Neural cell (in vitro differentiated cells): ENCODE data around the gene PRSS53. TPM values are rescaled to one million over a fixed set of nuclear protein-coding genes. Genes with fewer than 3 reads are reported as not detected.
A peak's percentile ranks its signal among the peaks of the same experiment; 100 is the strongest.

Experiments
- H2AFZ ChIP-seq: fragments of 200-600, 300-800 bp; sonication (generic), shearing (Covaris generic); 2 replicates; pipeline ENCODE4 v1.6.0; 2014; ENCODE audit warnings: low read depth, mild to moderate bottlenecking, antibody characterized with exemption, low read length, moderate library complexity
- H3F3A ChIP-seq: fragments of 200-600 bp; shearing (Covaris generic); 2 replicates; pipeline ENCODE4 v1.6.1; 2016; ENCODE audit warnings: mild to moderate bottlenecking, moderate library complexity, mixed read lengths, antibody characterized with exemption, low read length; ENCODE audit not compliant: insufficient read depth, poor library complexity, severe bottlenecking
- H3K27ac ChIP-seq: fragments of 200-600, 300-800 bp; sonication (generic), shearing (Covaris generic); 2 replicates; pipeline ENCODE4 v1.5.1; 2014; ENCODE audit warnings: mild to moderate bottlenecking, low read length, moderate library complexity
- H3K27me3 ChIP-seq: fragments of 300-800, 200-600 bp; sonication (generic), shearing (Covaris generic); 2 replicates; pipeline ENCODE4 v1.6.0; 2014; ENCODE audit warnings: mild to moderate bottlenecking, low read depth, low read length, moderate library complexity; ENCODE audit not compliant: insufficient read depth
- H3K36me3 ChIP-seq: fragments of 300-800, 200-600 bp; sonication (generic), shearing (Covaris generic); 2 replicates; pipeline ENCODE4 v1.5.1; 2014; ENCODE audit warnings: mild to moderate bottlenecking, antibody characterized with exemption, low read length, moderate library complexity; ENCODE audit not compliant: insufficient read depth
- H3K4me2 ChIP-seq: fragments of 300-800, 200-600 bp; sonication (generic), shearing (Covaris generic); 2 replicates; pipeline ENCODE4 v1.6.0; 2014; ENCODE audit warnings: mild to moderate bottlenecking, low read length
- H3K4me3 ChIP-seq: fragments of 300-800, 200-600 bp; sonication (generic), shearing (Covaris generic); 2 replicates; pipeline ENCODE4 v1.5.1; 2014; ENCODE audit warnings: mild to moderate bottlenecking, low read length, moderate library complexity
- H3K79me2 ChIP-seq: fragments of 200-600 bp; shearing (Covaris generic); replicated peaks from 2 replicates; pipeline ENCODE4 v1.6.0; 2014; ENCODE audit warnings: mild to moderate bottlenecking, low read length, moderate library complexity; ENCODE audit not compliant: insufficient read depth
- H3K9ac ChIP-seq: fragments of 300-800, 200-600 bp; sonication (generic), shearing (Covaris generic); 2 replicates; pipeline ENCODE4 v1.6.1; 2016; ENCODE audit warnings: mild to moderate bottlenecking, low read length, mixed read lengths
- H3K9me2 ChIP-seq: fragments of 200-600 bp; shearing (Covaris generic); 2 replicates; pipeline ENCODE4 v1.6.1; 2016; ENCODE audit warnings: mild to moderate bottlenecking, low read length, mixed read lengths; ENCODE audit not compliant: insufficient read depth
- H3K9me3 ChIP-seq: fragments of 200-600, 300-800 bp; sonication (generic), shearing (Covaris generic); 2 replicates; pipeline ENCODE4 v1.6.1; 2016; ENCODE audit warnings: mild to moderate bottlenecking, mixed run types, low read length, moderate library complexity, mixed read lengths
- H4K20me1 ChIP-seq: fragments of 200-600 bp; shearing (Covaris generic); 2 replicates; pipeline ENCODE4 v1.6.1; 2016; ENCODE audit warnings: mild to moderate bottlenecking, mixed run types; ENCODE audit not compliant: insufficient read depth
- EP300 ChIP-seq: fragments of 450-650 bp; conservative IDR thresholded peaks from 2 replicates; pipeline ENCODE4 v1.6.1; 2014; ENCODE audit warnings: antibody characterized with exemption, mild to moderate bottlenecking, moderate library complexity; ENCODE audit not compliant: poor library complexity, severe bottlenecking
- EZH2 ChIP-seq: fragments of 200-600, 300-800 bp; shearing (Covaris generic), sonication (generic); IDR thresholded peaks from 2 replicates; pipeline ENCODE4 v1.6.1; 2014; ENCODE audit warnings: antibody characterized with exemption, low read length, borderline replicate concordance, mild to moderate bottlenecking; ENCODE audit not compliant: insufficient read depth, poor library complexity, severe bottlenecking
- MXI1 ChIP-seq: fragments of 450-650 bp; conservative IDR thresholded peaks from 2 replicates; pipeline ENCODE4 v1.6.1; 2014; ENCODE audit warnings: antibody characterized with exemption, mild to moderate bottlenecking; ENCODE audit not compliant: poor library complexity, severe bottlenecking
- POLR2AphosphoS5 ChIP-seq: IDR thresholded peaks from 2 replicates; pipeline ENCODE4 v1.6.1; 2012
- RAD21 ChIP-seq: fragments of 450-650 bp; conservative IDR thresholded peaks from 2 replicates; pipeline ENCODE4 v1.6.1; 2014; ENCODE audit warnings: antibody characterized with exemption, mild to moderate bottlenecking, moderate library complexity
- SMC3 ChIP-seq: fragments of 450-650 bp; conservative IDR thresholded peaks from 2 replicates; pipeline ENCODE4 v1.6.1; 2014; ENCODE audit warnings: antibody characterized with exemption, mild to moderate bottlenecking, moderate library complexity; ENCODE audit not compliant: poor library complexity
- TAF1 ChIP-seq: IDR thresholded peaks from 2 replicates; pipeline ENCODE4 v1.6.1; 2012; ENCODE audit warnings: low read depth
- polyA plus RNA-seq: library from polyadenylated mRNA; depleted of rRNA; stranded (reverse); fragments of >200 nt; gene quantifications from 2 replicates; pipeline ENCODE4 v1.2.3, GENCODE V29; 2014
- TF ChIP-seq, protein P1 (sequence below): fragments of 450-650 bp; IDR thresholded peaks from 2 replicates; pipeline ENCODE4 v1.5.1; 2014; ENCODE audit warnings: antibody characterized with exemption, mild to moderate bottlenecking, moderate library complexity; ENCODE audit not compliant: poor library complexity, severe bottlenecking
- TF ChIP-seq, protein P2 (sequence below): IDR thresholded peaks from 2 replicates; pipeline ENCODE4 v1.6.1; 2012; ENCODE audit warnings: borderline replicate concordance

PRSS53 gene
- polyA plus RNA-seq, 1 donor from 2014 or later: 9.3 TPM

DNA sequence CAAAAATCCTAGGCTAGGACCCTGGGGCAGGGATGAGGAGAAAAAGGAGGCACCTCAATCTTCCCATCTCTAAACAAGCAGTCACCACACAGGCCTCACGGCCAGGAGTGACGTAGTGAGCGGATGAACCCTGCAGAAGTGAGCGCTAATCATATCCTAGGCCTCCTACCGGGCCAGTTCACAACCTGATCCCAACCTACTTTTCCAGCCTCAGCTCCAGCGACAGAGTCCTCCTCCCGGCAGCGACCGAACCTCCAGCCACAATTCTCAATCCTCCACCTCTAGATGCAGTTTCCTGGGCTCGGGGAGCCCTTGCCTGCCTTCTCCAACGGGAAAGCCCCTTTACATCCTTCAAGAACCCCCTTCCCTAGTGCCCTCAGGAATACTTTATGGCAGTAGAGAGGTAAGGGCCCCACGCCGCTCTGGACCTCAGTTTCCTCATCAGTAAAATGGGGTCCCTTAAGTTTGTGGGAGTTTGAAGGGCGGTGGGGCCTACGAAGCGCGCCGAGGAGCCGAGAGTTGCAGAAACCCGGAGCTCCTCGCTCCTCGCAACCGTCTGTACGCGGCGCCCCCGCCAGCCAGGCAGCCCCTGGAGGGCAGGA, 16.1 kb downstream of the PRSS53 start:
- H3K9ac ChIP-seq: peak overlapping the region; percentile 96
- H3K4me2 ChIP-seq: peak overlapping the region; percentile 80
- no peaks in the 10 kb centered on the region for H3K27me3 ChIP-seq
- H3F3A ChIP-seq: no peaks in the 10 kb centered on the region
- H3K9me3 ChIP-seq: no peaks in the 10 kb centered on the region
- peaks cover 47% of the 10 kb centered on the region for H3K79me2 ChIP-seq
- no peaks in the 10 kb centered on the region for H3K9me2 ChIP-seq
- H3K4me3 ChIP-seq: peak overlapping the region; percentile 77
- no peaks in the 10 kb centered on the region for H4K20me1 ChIP-seq
- peak overlapping the region; percentile 95 for H3K27ac ChIP-seq
- H3K36me3 ChIP-seq: no peaks in the 10 kb centered on the region
- TF ChIP-seq, protein P1, sequence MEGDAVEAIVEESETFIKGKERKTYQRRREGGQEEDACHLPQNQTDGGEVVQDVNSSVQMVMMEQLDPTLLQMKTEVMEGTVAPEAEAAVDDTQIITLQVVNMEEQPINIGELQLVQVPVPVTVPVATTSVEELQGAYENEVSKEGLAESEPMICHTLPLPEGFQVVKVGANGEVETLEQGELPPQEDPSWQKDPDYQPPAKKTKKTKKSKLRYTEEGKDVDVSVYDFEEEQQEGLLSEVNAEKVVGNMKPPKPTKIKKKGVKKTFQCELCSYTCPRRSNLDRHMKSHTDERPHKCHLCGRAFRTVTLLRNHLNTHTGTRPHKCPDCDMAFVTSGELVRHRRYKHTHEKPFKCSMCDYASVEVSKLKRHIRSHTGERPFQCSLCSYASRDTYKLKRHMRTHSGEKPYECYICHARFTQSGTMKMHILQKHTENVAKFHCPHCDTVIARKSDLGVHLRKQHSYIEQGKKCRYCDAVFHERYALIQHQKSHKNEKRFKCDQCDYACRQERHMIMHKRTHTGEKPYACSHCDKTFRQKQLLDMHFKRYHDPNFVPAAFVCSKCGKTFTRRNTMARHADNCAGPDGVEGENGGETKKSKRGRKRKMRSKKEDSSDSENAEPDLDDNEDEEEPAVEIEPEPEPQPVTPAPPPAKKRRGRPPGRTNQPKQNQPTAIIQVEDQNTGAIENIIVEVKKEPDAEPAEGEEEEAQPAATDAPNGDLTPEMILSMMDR: no peak
- no peak for TF ChIP-seq TAF1
- no peak for TF ChIP-seq POLR2AphosphoS5
- no peak for TF ChIP-seq SMC3
- TF ChIP-seq, protein P2, sequence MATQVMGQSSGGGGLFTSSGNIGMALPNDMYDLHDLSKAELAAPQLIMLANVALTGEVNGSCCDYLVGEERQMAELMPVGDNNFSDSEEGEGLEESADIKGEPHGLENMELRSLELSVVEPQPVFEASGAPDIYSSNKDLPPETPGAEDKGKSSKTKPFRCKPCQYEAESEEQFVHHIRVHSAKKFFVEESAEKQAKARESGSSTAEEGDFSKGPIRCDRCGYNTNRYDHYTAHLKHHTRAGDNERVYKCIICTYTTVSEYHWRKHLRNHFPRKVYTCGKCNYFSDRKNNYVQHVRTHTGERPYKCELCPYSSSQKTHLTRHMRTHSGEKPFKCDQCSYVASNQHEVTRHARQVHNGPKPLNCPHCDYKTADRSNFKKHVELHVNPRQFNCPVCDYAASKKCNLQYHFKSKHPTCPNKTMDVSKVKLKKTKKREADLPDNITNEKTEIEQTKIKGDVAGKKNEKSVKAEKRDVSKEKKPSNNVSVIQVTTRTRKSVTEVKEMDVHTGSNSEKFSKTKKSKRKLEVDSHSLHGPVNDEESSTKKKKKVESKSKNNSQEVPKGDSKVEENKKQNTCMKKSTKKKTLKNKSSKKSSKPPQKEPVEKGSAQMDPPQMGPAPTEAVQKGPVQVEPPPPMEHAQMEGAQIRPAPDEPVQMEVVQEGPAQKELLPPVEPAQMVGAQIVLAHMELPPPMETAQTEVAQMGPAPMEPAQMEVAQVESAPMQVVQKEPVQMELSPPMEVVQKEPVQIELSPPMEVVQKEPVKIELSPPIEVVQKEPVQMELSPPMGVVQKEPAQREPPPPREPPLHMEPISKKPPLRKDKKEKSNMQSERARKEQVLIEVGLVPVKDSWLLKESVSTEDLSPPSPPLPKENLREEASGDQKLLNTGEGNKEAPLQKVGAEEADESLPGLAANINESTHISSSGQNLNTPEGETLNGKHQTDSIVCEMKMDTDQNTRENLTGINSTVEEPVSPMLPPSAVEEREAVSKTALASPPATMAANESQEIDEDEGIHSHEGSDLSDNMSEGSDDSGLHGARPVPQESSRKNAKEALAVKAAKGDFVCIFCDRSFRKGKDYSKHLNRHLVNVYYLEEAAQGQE: peak; percentile 83
- no peak for TF ChIP-seq EZH2
- TF ChIP-seq EP300: no peak
- H2AFZ ChIP-seq: peak overlapping the region; percentile 87

GRCh38 chr16:31071861-31072260, 16.9 kb downstream of the PRSS53 start:
- Histone ChIP-seq H3K27ac (peak overlapping the region; percentile 95), H2AFZ (no peak overlapping the region), H3K4me3 (peak overlapping the region; percentile 77), H3K27me3 (no peaks in the 10 kb centered on the region), H3K4me2 (peak overlapping the region; percentile 80), H3K36me3 (no peaks in the 10 kb centered on the region), H3K9me3 (no peaks in the 10 kb centered on the region), H3F3A (no peaks in the 10 kb centered on the region), H3K79me2 (peaks cover 50% of the 10 kb centered on the region), H3K9ac (peak overlapping the region; percentile 96), H3K9me2 (no peaks in the 10 kb centered on the region), H4K20me1 (no peaks in the 10 kb centered on the region)
- TF ChIP-seq SMC3 (no peak), EP300 (no peak), TAF1 (no peak), POLR2AphosphoS5 (no peak), EZH2 (no peak), RAD21 (no peak), MXI1 (no peak)
